HepG2 (cell line): ENCODE data around the gene ALB. TPM values are rescaled to one million over a fixed set of nuclear protein-coding genes. Genes with fewer than 3 reads are reported as not detected.

ENCODE experiments used
- ATF7-NPFF ChIP-seq: sonication (generic); formaldehyde crosslinking; IDR thresholded peaks from 2 replicates; pipeline ENCODE4 v1.8.1; 2023; ENCODE audit warnings: mild to moderate bottlenecking, low read depth, missing genetic modification reagents, moderate library complexity
- CBX2 ChIP-seq, 2 experiments: fragments of 200-600 bp in 1 of 2; sonication (generic); formaldehyde crosslinking in 1 of 2; IDR thresholded peaks; 2 replicates each; pipeline versions ENCODE4 v1.7.0 to v1.8.1; 2018 to 2022; ENCODE audit warnings: low read depth in 2 of 2, low read length in 1 of 2, mild to moderate bottlenecking in 1 of 2, missing genetic modification reagents in 1 of 2
- CENPX ChIP-seq: sonication (generic); formaldehyde crosslinking; IDR thresholded peaks from 2 replicates; pipeline ENCODE4 v1.9.0; 2021; ENCODE audit warnings: mild to moderate bottlenecking, missing genetic modification reagents, moderate library complexity
- HNF4A ChIP-seq: sonication (generic); formaldehyde crosslinking; IDR thresholded peaks from 2 replicates; pipeline ENCODE4 v1.4.0; 2020; ENCODE audit warnings: missing genetic modification reagents
- MAFG ChIP-seq: sonication (generic); formaldehyde crosslinking; IDR thresholded peaks from 2 replicates; pipeline ENCODE4 v1.5.1; 2020; ENCODE audit warnings: mild to moderate bottlenecking, missing genetic modification reagents
- MAFK ChIP-seq, 2 experiments: IDR thresholded peaks in 1 of 2; conservative IDR thresholded peaks in 1 of 2; 2 replicates each; pipeline ENCODE4 v1.6.1; 2011; ENCODE audit warnings: improper control_type of control experiment in 2 of 2, low read length in 2 of 2
- NCOA5 ChIP-seq: sonication (generic); formaldehyde crosslinking; IDR thresholded peaks from 2 replicates; pipeline ENCODE4 v1.4.0; 2020; ENCODE audit warnings: missing genetic modification reagents
- NPAS2 ChIP-seq: sonication (generic); formaldehyde crosslinking; IDR thresholded peaks from 2 replicates; pipeline ENCODE4 v1.8.0; 2022; ENCODE audit warnings: mild to moderate bottlenecking, missing genetic modification reagents, borderline replicate concordance
- NR2F2 ChIP-seq: IDR thresholded peaks from 2 replicates; pipeline ENCODE4 v1.6.1; 2012; ENCODE audit warnings: low read depth, inconsistent platforms, borderline replicate concordance
- POLR2A ChIP-seq, 2 experiments: IDR thresholded peaks; 2 replicates each; pipeline ENCODE4 v1.6.1; 2011; ENCODE audit warnings: low read depth in 2 of 2, low read length in 2 of 2, mild to moderate bottlenecking in 1 of 2, moderate library complexity in 1 of 2; ENCODE audit not compliant: insufficient read depth in 1 of 2
- POLR2AphosphoS2 ChIP-seq: IDR thresholded peaks from 2 replicates; pipeline ENCODE4 v1.6.1; 2011; ENCODE audit warnings: low read depth, low read length, improper control_type of control experiment
- SOX13 ChIP-seq, 3 experiments: fragments of 450-650 bp in 1 of 3; sonication (generic) in 1 of 3; formaldehyde crosslinking in 1 of 3; IDR thresholded peaks in 2 of 3; conservative IDR thresholded peaks in 1 of 3; 2 replicates each; pipeline versions ENCODE4 v1.5.0 to v1.6.1; 2016 to 2020; ENCODE audit warnings: antibody characterized with exemption in 1 of 3, mild to moderate bottlenecking in 1 of 3, missing compliant biosample characterization in 1 of 3, missing genetic modification reagents in 1 of 3, moderate library complexity in 1 of 3
- THYN1 ChIP-seq: sonication (generic); formaldehyde crosslinking; IDR thresholded peaks from 2 replicates; pipeline ENCODE4 v1.8.1; 2023; ENCODE audit warnings: low read depth, mild to moderate bottlenecking, moderate library complexity, missing genetic modification reagents, borderline replicate concordance
- TSC22D2 ChIP-seq: sonication (generic); formaldehyde crosslinking; IDR thresholded peaks from 2 replicates; pipeline ENCODE4 v1.5.1; 2020; ENCODE audit warnings: missing genetic modification reagents, mild to moderate bottlenecking, borderline replicate concordance
- ZFP36L2 ChIP-seq: sonication (generic); formaldehyde crosslinking; IDR thresholded peaks from 2 replicates; pipeline ENCODE4 v1.4.0; 2020; ENCODE audit warnings: missing genetic modification reagents
- ZNF331 ChIP-seq: sonication (generic); formaldehyde crosslinking; IDR thresholded peaks from 2 replicates; pipeline ENCODE4 v1.4.0; 2020; ENCODE audit warnings: missing genetic modification reagents
- ZNF33A ChIP-seq: sonication (generic); formaldehyde crosslinking; IDR thresholded peaks from 2 replicates; pipeline ENCODE4 v1.5.1; 2020; ENCODE audit warnings: missing genetic modification reagents, mild to moderate bottlenecking, moderate library complexity, borderline replicate concordance
- ZNF574 ChIP-seq: sonication (generic); formaldehyde crosslinking; IDR thresholded peaks from 2 replicates; pipeline ENCODE4 v1.4.0; 2020; ENCODE audit warnings: missing genetic modification reagents
- ZSCAN30 ChIP-seq: sonication (generic); formaldehyde crosslinking; IDR thresholded peaks from 2 replicates; pipeline ENCODE4 v1.5.0; 2020; ENCODE audit warnings: mild to moderate bottlenecking, missing genetic modification reagents
- polyA plus RNA-seq, 8 experiments: library from polyadenylated mRNA; depleted of rRNA in 3 of 8; stranded (reverse) in 7 of 8; unstranded in 1 of 8; fragments of >200 nt; fragmentation: Illumina TruSeq in 4 of 8; extraction: Trizol in 4 of 8; gene quantifications; 2 replicates each; pipeline versions ENCODE4 v1.2.1 to v1.2.3, GENCODE V29; 2011 to 2016; ENCODE audit warnings: low read depth in 4 of 8, missing spikeins in 1 of 8, mixed read lengths in 1 of 8; ENCODE audit not compliant: insufficient read depth in 1 of 8
- total RNA-seq, 5 experiments: library from RNA; depleted of rRNA; stranded (reverse); fragments of >200 nt; fragmentation: Illumina TruSeq; extraction: Trizol; gene quantifications; 2 replicates each; pipeline ENCODE4 v1.2.3, GENCODE V29; 2016; ENCODE audit warnings: low read depth in 1 of 5
- TF ChIP-seq, protein P1 (sequence below): sonication (generic); formaldehyde crosslinking; IDR thresholded peaks from 2 replicates; pipeline ENCODE4 v1.4.0; 2020; ENCODE audit warnings: missing genetic modification reagents, borderline replicate concordance
- TF ChIP-seq, protein P2 (sequence below): sonication (generic); formaldehyde crosslinking; IDR thresholded peaks from 2 replicates; pipeline ENCODE4 v1.8.0; 2022; ENCODE audit warnings: missing genetic modification reagents, mild to moderate bottlenecking, inconsistent platforms, borderline replicate concordance

ALB gene
- total and polyA plus RNA-seq, 2 of the 13 experiments (the other 11 are each of a cell fraction or from before 2014, with no cell fraction given): 22,259 to 22,625 TPM

- no peak for TF ChIP-seq CENPX (CRISPR knock-in tag)
- TF ChIP-seq ZNF33A (CRISPR knock-in tag): no peak
- no peak for TF ChIP-seq MAFG (CRISPR knock-in tag)
- TF ChIP-seq ZNF574 (CRISPR knock-in tag): no peak
- TF ChIP-seq ZNF331 (CRISPR knock-in tag): peak; percentile 13; the same call in 1 of the 2 replicates
- no peak for TF ChIP-seq ATF7-NPFF (CRISPR knock-in tag)
- TF ChIP-seq, protein P1, sequence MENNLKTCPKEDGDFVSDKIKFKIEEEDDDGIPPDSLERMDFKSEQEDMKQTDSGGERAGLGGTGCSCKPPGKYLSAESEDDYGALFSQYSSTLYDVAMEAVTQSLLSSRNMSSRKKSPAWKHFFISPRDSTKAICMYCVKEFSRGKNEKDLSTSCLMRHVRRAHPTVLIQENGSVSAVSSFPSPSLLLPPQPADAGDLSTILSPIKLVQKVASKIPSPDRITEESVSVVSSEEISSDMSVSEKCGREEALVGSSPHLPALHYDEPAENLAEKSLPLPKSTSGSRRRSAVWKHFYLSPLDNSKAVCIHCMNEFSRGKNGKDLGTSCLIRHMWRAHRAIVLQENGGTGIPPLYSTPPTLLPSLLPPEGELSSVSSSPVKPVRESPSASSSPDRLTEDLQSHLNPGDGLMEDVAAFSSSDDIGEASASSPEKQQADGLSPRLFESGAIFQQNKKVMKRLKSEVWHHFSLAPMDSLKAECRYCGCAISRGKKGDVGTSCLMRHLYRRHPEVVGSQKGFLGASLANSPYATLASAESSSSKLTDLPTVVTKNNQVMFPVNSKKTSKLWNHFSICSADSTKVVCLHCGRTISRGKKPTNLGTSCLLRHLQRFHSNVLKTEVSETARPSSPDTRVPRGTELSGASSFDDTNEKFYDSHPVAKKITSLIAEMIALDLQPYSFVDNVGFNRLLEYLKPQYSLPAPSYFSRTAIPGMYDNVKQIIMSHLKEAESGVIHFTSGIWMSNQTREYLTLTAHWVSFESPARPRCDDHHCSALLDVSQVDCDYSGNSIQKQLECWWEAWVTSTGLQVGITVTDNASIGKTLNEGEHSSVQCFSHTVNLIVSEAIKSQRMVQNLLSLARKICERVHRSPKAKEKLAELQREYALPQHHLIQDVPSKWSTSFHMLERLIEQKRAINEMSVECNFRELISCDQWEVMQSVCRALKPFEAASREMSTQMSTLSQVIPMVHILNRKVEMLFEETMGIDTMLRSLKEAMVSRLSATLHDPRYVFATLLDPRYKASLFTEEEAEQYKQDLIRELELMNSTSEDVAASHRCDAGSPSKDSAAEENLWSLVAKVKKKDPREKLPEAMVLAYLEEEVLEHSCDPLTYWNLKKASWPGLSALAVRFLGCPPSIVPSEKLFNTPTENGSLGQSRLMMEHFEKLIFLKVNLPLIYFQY (CRISPR knock-in tag): peak; percentile 47; the same call in 1 of the 2 replicates
- TF ChIP-seq ZSCAN30 (CRISPR knock-in tag): no peak
- TF ChIP-seq NPAS2 (CRISPR knock-in tag): no peak
- TF ChIP-seq HNF4A: peak; percentile 100
- peak; percentile 74 for TF ChIP-seq NR2F2
- peak; percentile 75 for TF ChIP-seq SOX13 (IDR thresholded peaks at IDR 0.05)
- TF ChIP-seq SOX13 (CRISPR knock-in tag; conservative IDR thresholded peaks at IDR 0.05 in 1 of 2, IDR thresholded peaks at IDR 0.05 in 1 of 2): peak in 1 of 2 experiments; percentile 95; a peak in 2 of 4 replicates
- no peak for TF ChIP-seq THYN1
- TF ChIP-seq POLR2A (IDR thresholded peaks at IDR 0.05; ENCODE audit: insufficient read depth in 1 of 2, low read depth in 2 of 2, low read length in 2 of 2): no peak; a peak in 1 of 4 replicates
- TF ChIP-seq CBX2 (IDR thresholded peaks at IDR 0.05; ENCODE audit: low read depth, low read length): no peak
- no peak for TF ChIP-seq CBX2 (CRISPR knock-in tag; IDR thresholded peaks at IDR 0.05; ENCODE audit: low read depth)
- TF ChIP-seq POLR2AphosphoS2: no peak
- TF ChIP-seq TSC22D2 (CRISPR knock-in tag): no peak
- no peak for TF ChIP-seq ZFP36L2 (CRISPR knock-in tag)
- TF ChIP-seq MAFK (conservative IDR thresholded peaks at IDR 0.05 in 1 of 2, IDR thresholded peaks at IDR 0.05 in 1 of 2; ENCODE audit: low read length in 2 of 2): peak; percentile 14 to 48; a peak in 2 of 4 replicates
- TF ChIP-seq, protein P2, sequence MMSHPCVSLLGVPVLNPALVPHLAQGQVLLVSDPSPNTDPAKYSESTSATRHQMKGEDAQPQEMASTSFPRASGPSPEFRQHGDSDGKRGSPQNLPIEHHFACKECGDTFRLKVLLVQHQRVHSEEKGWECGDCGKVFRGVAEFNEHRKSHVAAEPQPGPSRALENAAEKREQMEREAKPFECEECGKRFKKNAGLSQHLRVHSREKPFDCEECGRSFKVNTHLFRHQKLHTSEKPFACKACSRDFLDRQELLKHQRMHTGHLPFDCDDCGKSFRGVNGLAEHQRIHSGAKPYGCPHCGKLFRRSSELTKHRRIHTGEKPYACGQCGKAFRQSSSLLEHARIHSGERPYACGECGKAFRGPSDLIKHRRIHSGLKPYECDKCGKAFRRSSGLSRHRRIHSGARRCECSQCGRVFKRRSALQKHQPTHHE (CRISPR knock-in tag): no peak
- no peak for TF ChIP-seq NCOA5 (CRISPR knock-in tag)
These were observed 28.3 kb downstream of the ALB start (continued) for GRCh38 chr4:73432169-73433000.
